ENCODE data around the gene GLIPR2.

Gene GLIPR2

GRCh38 chr9:36194326-36195000 is 57.9 kb downstream of the GLIPR2 start:
- DNase-seq (ENCODE audit: low spot score) = no peak

GRCh38 chr9:36204906-36205547 is 68.5 kb downstream of the GLIPR2 start:
- DNase-seq (ENCODE audit: low spot score) = no peak

GRCh38 chr9:36207016-36207415 is 70.5 kb downstream of the GLIPR2 start:
- no peak for DNase-seq (ENCODE audit: low spot score)

- no peak for DNase-seq (ENCODE audit: low spot score)
These were observed 71.0 kb downstream of the GLIPR2 start for GRCh38 chr9:36207546-36208012.

GRCh38 chr9:36208521-36209253 is 72.2 kb downstream of the GLIPR2 start:
- no peak for DNase-seq (ENCODE audit: low spot score)

GRCh38 chr9:36210722-36211121 is 74.2 kb downstream of the GLIPR2 start:
- no peak for DNase-seq (ENCODE audit: low spot score)

- no peak for DNase-seq (ENCODE audit: low spot score)
These were observed 75.0 kb downstream of the GLIPR2 start for GRCh38 chr9:36211510-36211909.

- no peak for DNase-seq (ENCODE audit: low spot score)
These were observed 76.9 kb downstream of the GLIPR2 start for GRCh38 chr9:36213387-36213786.
